Keratinocyte (primary cell): ENCODE data around the gene C20orf144. TPM values are rescaled to one million over a fixed set of nuclear protein-coding genes. Genes with fewer than 3 reads are reported as not detected.

Experiments used
- DNase-seq: peaks from one replicate; pipeline ENCODE4 v3.0.0-alpha.2; 2011; ENCODE audit warnings: low read depth, missing footprints, low spot score
- FAIRE-seq: peaks from 2 replicates; lab custom pipeline; 2011; peaks lifted over from hg19 to GRCh38; lab: Jason Lieb, UNC
- H2AFZ ChIP-seq: 2 replicates; pipeline ENCODE4 v1.6.0; 2012; ENCODE audit warnings: low read length, control low read depth, inconsistent platforms; ENCODE audit not compliant: control insufficient read depth
- H3K27ac ChIP-seq: 2 replicates; pipeline ENCODE4 v1.5.1; 2011; ENCODE audit warnings: low read length; ENCODE audit not compliant: control insufficient read depth, insufficient read depth
- H3K27me3 ChIP-seq: 3 replicates; pipeline ENCODE4 v1.6.0; 2011; ENCODE audit warnings: low read length; ENCODE audit not compliant: control insufficient read depth, insufficient read depth; ENCODE audit errors: extremely low read depth
- H3K36me3 ChIP-seq, 2 experiments: 2 replicates in 1 of 2; 3 replicates in 1 of 2; pipeline ENCODE4 v1.5.1; 2011; ENCODE audit warnings: low read length in 2 of 2, mild to moderate bottlenecking in 1 of 2; ENCODE audit not compliant: control insufficient read depth in 2 of 2, insufficient read depth in 2 of 2; ENCODE audit errors: extremely low read depth in 1 of 2
- H3K4me1 ChIP-seq: 3 replicates; pipeline ENCODE4 v1.5.1; 2011; ENCODE audit warnings: low read length; ENCODE audit not compliant: control insufficient read depth, insufficient read depth; ENCODE audit errors: extremely low read depth
- H3K4me2 ChIP-seq: 3 replicates; pipeline ENCODE4 v1.6.0; 2011; ENCODE audit warnings: low read depth, low read length; ENCODE audit not compliant: control insufficient read depth, insufficient read depth; ENCODE audit errors: extremely low read depth
- H3K4me3 ChIP-seq, 3 experiments: fragments of 200-600 bp in 1 of 3; sonication (generic) in 1 of 3; 2 replicates in 2 of 3; 3 replicates in 1 of 3; pipeline ENCODE4 v1.5.1; 2011 to 2016; ENCODE audit warnings: low read length in 3 of 3, mild to moderate bottlenecking in 3 of 3, control low read depth in 2 of 3, inconsistent platforms in 1 of 3, low read depth in 1 of 3, mixed read lengths in 1 of 3, mixed run types in 1 of 3, moderate library complexity in 1 of 3; ENCODE audit not compliant: control insufficient read depth in 2 of 3, insufficient read depth in 2 of 3; ENCODE audit errors: extremely low read depth in 1 of 3
- H3K79me2 ChIP-seq: 2 replicates; pipeline ENCODE4 v1.6.0; 2012; ENCODE audit warnings: low read length; ENCODE audit not compliant: control insufficient read depth, insufficient read depth
- H3K9ac ChIP-seq: 3 replicates; pipeline ENCODE4 v1.6.0; 2011; ENCODE audit warnings: low read length; ENCODE audit not compliant: control insufficient read depth, insufficient read depth; ENCODE audit errors: extremely low read depth
- H3K9me1 ChIP-seq: 3 replicates; pipeline ENCODE4 v1.6.0; 2011; ENCODE audit warnings: low read length; ENCODE audit not compliant: control insufficient read depth, insufficient read depth; ENCODE audit errors: extremely low read depth
- H3K9me3 ChIP-seq: 2 replicates; pipeline ENCODE4 v1.5.1; 2012; ENCODE audit warnings: low read depth, low read length; ENCODE audit not compliant: control insufficient read depth
- H4K20me1 ChIP-seq: 3 replicates; pipeline ENCODE4 v1.6.0; 2011; ENCODE audit warnings: low read length; ENCODE audit not compliant: control insufficient read depth, insufficient read depth; ENCODE audit errors: extremely low read depth
- CTCF ChIP-seq, 3 experiments: IDR thresholded peaks in 1 of 3; conservative IDR thresholded peaks in 1 of 3; optimal IDR thresholded peaks in 1 of 3; 2 replicates in 2 of 3; 3 replicates in 1 of 3; pipeline versions ENCODE3 to v1.5.1; 2011; ENCODE audit warnings: low read length in 3 of 3, mild to moderate bottlenecking in 3 of 3, moderate library complexity in 2 of 3, control low read depth in 1 of 3, inconsistent platforms in 1 of 3; ENCODE audit not compliant: insufficient read depth in 2 of 3; ENCODE audit errors: extremely low read depth in 1 of 3
- EZH2 ChIP-seq: IDR thresholded peaks from one replicate; pipeline ENCODE4 v1.6.1; 2012; ENCODE audit warnings: inconsistent platforms, mild to moderate bottlenecking, low read length, moderate library complexity
- dilution Hi-C: fragments of 300-500 bp; cut with MboI; formaldehyde crosslinking; loops from one replicate; pipeline ENCODE4 v1.7.0; 2020; ENCODE audit warnings: low sequenced_read_pairs; ENCODE audit not compliant: extremely low pct_ligation_motif_present
- polyA plus RNA-seq, 5 experiments: library from polyadenylated mRNA; depleted of rRNA in 3 of 5; stranded (reverse) in 3 of 5; stranded (forward) in 1 of 5; unstranded in 1 of 5; fragments of >200 nt; gene quantifications; 1 replicate in 1 of 5; 2 replicates in 3 of 5; 3 replicates in 1 of 5; pipeline versions ENCODE4 v1.2.1 to v1.2.3, GENCODE V29; 2011 to 2012; ENCODE audit warnings: missing spikeins in 2 of 5, low read depth in 1 of 5, low replicate concordance in 1 of 5

The C20orf144 gene
- polyA plus RNA-seq, 1 donor (not counting 4 experiments of a cell fraction or from before 2014, with no cell fraction given): 0.03 TPM

GRCh38 chr20:33629533-33629932, 32.6 kb upstream of the C20orf144 start:
- Histone ChIP-seq H3K4me1 (no peaks in the 10 kb centered on the region), H3K4me3 (no peak overlapping the region), H3K9me3 (no peaks in the 10 kb centered on the region), H3K27ac (no peak overlapping the region), H3K9ac (no peak overlapping the region), H3K4me2 (no peak overlapping the region), H3K9me1 (no peaks in the 10 kb centered on the region), H3K79me2 (no peaks in the 10 kb centered on the region), H2AFZ (no peak overlapping the region), H3K27me3 (no peaks in the 10 kb centered on the region), H4K20me1 (no peaks in the 10 kb centered on the region), H3K36me3 (peaks cover 14 to 19% of the 10 kb centered on the region in 2 experiments)
- FAIRE-seq: no peak
- dilution Hi-C loops: no loop called here
- no peak for TF ChIP-seq EZH2
- no peak for TF ChIP-seq CTCF (optimal IDR thresholded peaks at IDR 0.05 in 1 of 3, IDR thresholded peaks at IDR 0.05 in 1 of 3, conservative IDR thresholded peaks at IDR 0.05 in 1 of 3; ENCODE audit: extremely low read depth in 1 of 3, insufficient read depth in 2 of 3, low read length in 3 of 3)
- DNase-seq: no peak

- no peak for TF ChIP-seq CTCF (optimal IDR thresholded peaks at IDR 0.05 in 1 of 3, IDR thresholded peaks at IDR 0.05 in 1 of 3, conservative IDR thresholded peaks at IDR 0.05 in 1 of 3; ENCODE audit: extremely low read depth in 1 of 3, insufficient read depth in 2 of 3, low read length in 3 of 3)
- Histone ChIP-seq H3K27me3 (no peaks in the 10 kb centered on the region), H3K4me3 (no peak overlapping the region), H2AFZ (no peak overlapping the region), H3K9ac (no peak overlapping the region), H3K9me1 (no peaks in the 10 kb centered on the region), H3K36me3 (peaks cover 11 to 19% of the 10 kb centered on the region in 2 experiments), H3K79me2 (no peaks in the 10 kb centered on the region), H3K27ac (no peak overlapping the region), H4K20me1 (no peaks in the 10 kb centered on the region), H3K9me3 (no peaks in the 10 kb centered on the region), H3K4me1 (no peaks in the 10 kb centered on the region), H3K4me2 (no peak overlapping the region)
- DNase-seq: no peak
- no peak for FAIRE-seq
- dilution Hi-C loops: no loop called here
These were observed 32.1 kb upstream of the C20orf144 start for GRCh38 chr20:33629979-33630378.
